A549 (cell line): ENCODE results near the gene GDA. TPM values are rescaled to one million over a fixed set of nuclear protein-coding genes. Genes with fewer than 3 reads are reported as not detected.

Experiments
- ATAC-seq, 2 experiments: fragments of 200-7000 bp in 1 of 2; fragments of >200 bp in 1 of 2; cut with Nextera tagmentation in 1 of 2; cut with Tn5 transposase in 1 of 2; 3 replicates each; pipeline versions ENCODE4 v1.8.0 to v1.9.1; 2018 to 2020; ENCODE audit warnings: mild to moderate bottlenecking in 1 of 2, moderate library complexity in 1 of 2
- CTCF ChIA-PET: fragments of 300-600 bp; sonication (Branson Sonifier 250); formaldehyde crosslinking; extraction: SDS; loops from one replicate; lab custom pipeline; 2021; ENCODE audit warnings: antibody characterized with exemption, inconsistent platforms; lab: Yijun Ruan, JAX
- POLR2A ChIA-PET: fragments of 350-600 bp; formaldehyde crosslinking; extraction: SDS; loops from one replicate; lab custom pipeline; 2021; ENCODE audit warnings: antibody characterized with exemption, inconsistent platforms; lab: Yijun Ruan, JAX
- DNase-seq, 2 experiments: peaks; one replicate each; pipeline versions ENCODE4 v3.0.0 to v3.0.0-alpha.2; 2011 to 2016; ENCODE audit warnings: low read depth in 1 of 2, low spot score in 1 of 2
- FAIRE-seq: peaks from 2 replicates; lab custom pipeline; 2011; peaks lifted over from hg19 to GRCh38; lab: Jason Lieb, UNC
- H3K27ac ChIP-seq, 2 experiments: fragments of >200 bp; sonication (Bioruptor Twin); formaldehyde crosslinking; 3 replicates each; pipeline ENCODE4 v1.5.1; 2016 to 2017
- H3K4me1 ChIP-seq: fragments of >200 bp; sonication (Bioruptor Twin); formaldehyde crosslinking; 3 replicates; pipeline ENCODE4 v1.6.1; 2016
- H3K4me2 ChIP-seq: fragments of >200 bp; sonication (Bioruptor Twin); formaldehyde crosslinking; 3 replicates; pipeline ENCODE4 v1.6.1; 2016
- H3K4me3 ChIP-seq: fragments of >200 bp; sonication (Bioruptor Twin); formaldehyde crosslinking; 3 replicates; pipeline ENCODE4 v1.5.1; 2016
- H3K9me3 ChIP-seq: fragments of >200 bp; sonication (Bioruptor Twin); formaldehyde crosslinking; 3 replicates; pipeline ENCODE4 v1.6.1; 2016
- BHLHE40 ChIP-seq: IDR thresholded peaks from 2 replicates; pipeline ENCODE4 v1.6.1; 2012; ENCODE audit warnings: low read depth, low read length, inconsistent platforms
- CBX8 ChIP-seq: fragments of 200-600 bp; sonication (generic); IDR thresholded peaks from 2 replicates; pipeline ENCODE4 v1.6.1; 2016
- CHD2 ChIP-seq: fragments of 150-350 bp; IDR thresholded peaks from 2 replicates; pipeline ENCODE4 v1.6.1; 2014; ENCODE audit warnings: low read length; ENCODE audit not compliant: partially characterized antibody
- FOSB ChIP-seq: fragments of 250-450 bp; sonication (Bioruptor Pico); IDR thresholded peaks from 2 replicates; pipeline ENCODE4 v1.5.0; 2020; ENCODE audit warnings: mild to moderate bottlenecking, moderate library complexity
- FOXS1 ChIP-seq: fragments of 250-450 bp; sonication (Bioruptor Pico); IDR thresholded peaks from 2 replicates; pipeline ENCODE4 v1.5.0; 2020; ENCODE audit warnings: mild to moderate bottlenecking, moderate library complexity
- GATA3 ChIP-seq: IDR thresholded peaks from 2 replicates; pipeline ENCODE4 v1.6.1; 2012; ENCODE audit warnings: borderline replicate concordance
- HOXA7 ChIP-seq: fragments of 250-450 bp; sonication (Bioruptor Pico); IDR thresholded peaks from 2 replicates; pipeline ENCODE4 v1.5.0; 2020; ENCODE audit warnings: mild to moderate bottlenecking, moderate library complexity
- HOXB13 ChIP-seq: fragments of 250-450 bp; sonication (Bioruptor Pico); IDR thresholded peaks from 2 replicates; pipeline ENCODE4 v1.5.0; 2020; ENCODE audit warnings: low read depth, mild to moderate bottlenecking, moderate library complexity
- HOXB5 ChIP-seq: fragments of 250-450 bp; sonication (Bioruptor Pico); IDR thresholded peaks from 2 replicates; pipeline ENCODE4 v1.5.0; 2020; ENCODE audit warnings: mild to moderate bottlenecking, moderate library complexity
- JUN ChIP-seq, 2 experiments: fragments of >200 bp; sonication (Bioruptor Twin); formaldehyde crosslinking; IDR thresholded peaks; 2 replicates in 1 of 2; 3 replicates in 1 of 2; pipeline ENCODE4 v1.6.1; 2016 to 2017
- KDM5A ChIP-seq: fragments of 200-600 bp; sonication (generic); IDR thresholded peaks from 2 replicates; pipeline ENCODE4 v1.6.1; 2016; ENCODE audit warnings: antibody characterized with exemption, mild to moderate bottlenecking
- MAFK ChIP-seq: fragments of 450-650 bp; IDR thresholded peaks from 2 replicates; pipeline ENCODE4 v1.6.1; 2014; ENCODE audit not compliant: partially characterized antibody
- MYC ChIP-seq: IDR thresholded peaks from 2 replicates; pipeline ENCODE4 v1.6.1; 2012; ENCODE audit warnings: mild to moderate bottlenecking, inconsistent platforms, low read length, improper control_type of control experiment, borderline replicate concordance
- NFE2L2 ChIP-seq: fragments of 150-350 bp; conservative IDR thresholded peaks from 2 replicates; pipeline ENCODE4 v1.6.1; 2014; ENCODE audit warnings: low read length
- NR3C1 ChIP-seq: fragments of >200 bp; sonication (Bioruptor Twin); formaldehyde crosslinking; IDR thresholded peaks from 3 replicates; pipeline ENCODE4 v1.6.1; 2017
- PHF8 ChIP-seq: fragments of 200-600 bp; sonication (generic); IDR thresholded peaks from 2 replicates; pipeline ENCODE4 v1.6.1; 2016; ENCODE audit warnings: low read depth, mild to moderate bottlenecking, antibody characterized with exemption, moderate library complexity, borderline replicate concordance
- RAD21 ChIP-seq, 2 experiments: fragments of >200 bp in 1 of 2; sonication (Bioruptor Twin) in 1 of 2; formaldehyde crosslinking in 1 of 2; IDR thresholded peaks in 1 of 2; conservative IDR thresholded peaks in 1 of 2; 2 replicates in 1 of 2; 3 replicates in 1 of 2; pipeline ENCODE4 v1.6.1; 2012 to 2018; ENCODE audit warnings: inconsistent platforms in 1 of 2
- RFX5 ChIP-seq: fragments of 450-650 bp; IDR thresholded peaks from 2 replicates; pipeline ENCODE4 v1.7.1; 2014; ENCODE audit warnings: antibody characterized with exemption, mild to moderate bottlenecking, moderate library complexity
- RNF2 ChIP-seq: fragments of 200-600 bp; sonication (generic); IDR thresholded peaks from 2 replicates; pipeline ENCODE4 v1.6.1; 2016; ENCODE audit warnings: low read depth, mild to moderate bottlenecking, antibody characterized with exemption, moderate library complexity, borderline replicate concordance
- SMC3 ChIP-seq: fragments of >200 bp; sonication (Bioruptor Twin); formaldehyde crosslinking; IDR thresholded peaks from 3 replicates; pipeline ENCODE4 v1.6.1; 2018; ENCODE audit warnings: inconsistent platforms
- TFCP2L1 ChIP-seq: fragments of 250-450 bp; sonication (Bioruptor Pico); IDR thresholded peaks from 2 replicates; pipeline ENCODE4 v1.5.0; 2021; ENCODE audit warnings: mild to moderate bottlenecking
- ZC3H11A ChIP-seq: fragments of 450-650 bp; IDR thresholded peaks from 2 replicates; pipeline ENCODE4 v1.6.1; 2014; ENCODE audit warnings: antibody characterized with exemption, mild to moderate bottlenecking
- WGBS: methylation state at CpG from one replicate; pipeline ENCODE4 v1.1.6; 2017; ENCODE audit errors: missing lambda C conversion rate; 5-methylcytosine and 5-hydroxymethylcytosine counted together
- polyA plus RNA-seq, 4 experiments: library from polyadenylated mRNA; depleted of rRNA in 3 of 4; stranded (reverse); fragments of >200 nt; fragmentation: RNase III in 1 of 4; extraction: RNeasy Plus Mini Kit Qiagen cat#74134 plus additional on column Dnase treatment in 1 of 4; gene quantifications; 2 replicates in 3 of 4; 3 replicates in 1 of 4; pipeline ENCODE4 v1.2.3, GENCODE V29; 2011 to 2017
- TF ChIP-seq, protein P1 (sequence below): fragments of >200 bp; sonication (Bioruptor Twin); formaldehyde crosslinking; IDR thresholded peaks from 3 replicates; pipeline ENCODE4 v1.5.1; 2016
- TF ChIP-seq, protein P2 (sequence below): IDR thresholded peaks from 2 replicates; pipeline ENCODE4 v1.6.1; 2012
- TF ChIP-seq, protein P3 (sequence below): fragments of >200 bp; sonication (Bioruptor Twin); formaldehyde crosslinking; IDR thresholded peaks from 2 replicates; pipeline ENCODE4 v1.6.1; 2016

Gene GDA
- polyA plus RNA-seq, 2 of the 4 experiments (the other 2 are of a cell fraction) = 0.23 to 1.2 TPM

DNA sequence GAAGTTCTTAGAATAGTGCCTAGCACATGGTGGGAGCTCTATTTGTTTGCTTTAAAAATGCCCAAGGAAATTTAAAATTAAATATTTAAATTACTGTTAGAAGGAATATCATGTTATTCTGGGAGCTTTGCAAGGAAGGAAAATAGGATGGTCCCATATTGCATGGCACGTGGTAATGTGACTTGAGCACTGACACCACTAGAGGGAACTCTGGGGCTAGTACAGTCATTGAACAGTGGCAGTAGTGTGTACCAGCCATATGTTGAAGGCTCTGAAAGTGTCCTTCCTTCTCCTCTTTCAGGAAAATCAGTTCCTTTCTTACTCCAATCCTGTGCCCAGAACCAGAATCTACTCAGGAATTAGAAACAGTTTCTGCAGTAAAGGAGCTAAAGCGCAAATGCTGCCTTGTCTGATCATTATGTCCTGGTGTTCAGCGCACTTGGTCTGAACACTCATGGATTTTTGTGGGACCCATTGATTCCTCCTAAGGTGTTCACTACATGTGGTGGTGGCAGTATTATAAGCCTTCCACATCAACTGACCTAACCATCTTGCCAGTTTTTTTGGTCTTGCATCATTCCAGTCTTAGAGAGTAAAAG is 54.1 kb downstream of the GDA start:
- DNase-seq (peak; percentile 64 to 70), ATAC-seq (peak; percentile 98 to 99), FAIRE-seq (peak; percentile 77)
- H3K4me2 ChIP-seq = no peak overlapping the region
- ChIA-PET CTCF (interaction anchor here (0.6 to 3.6 kb wide), 32 partner anchors 10 to 894 kb away, joined by 3 to 37 read pairs (median 4); no protein-coding TSS in a partner anchor), POLR2A (no interaction called here)
- peaks cover 6% of the 10 kb centered on the region; the same call in 2 of the 3 replicates for H3K4me1 ChIP-seq
- no peak for TF ChIP-seq MYC
- TF ChIP-seq RAD21 (conservative IDR thresholded peaks at IDR 0.05 in 1 of 2, IDR thresholded peaks at IDR 0.05 in 1 of 2) = peak; percentile 73 to 81
- peak; percentile 76 for TF ChIP-seq SMC3
- TF ChIP-seq, protein P1, sequence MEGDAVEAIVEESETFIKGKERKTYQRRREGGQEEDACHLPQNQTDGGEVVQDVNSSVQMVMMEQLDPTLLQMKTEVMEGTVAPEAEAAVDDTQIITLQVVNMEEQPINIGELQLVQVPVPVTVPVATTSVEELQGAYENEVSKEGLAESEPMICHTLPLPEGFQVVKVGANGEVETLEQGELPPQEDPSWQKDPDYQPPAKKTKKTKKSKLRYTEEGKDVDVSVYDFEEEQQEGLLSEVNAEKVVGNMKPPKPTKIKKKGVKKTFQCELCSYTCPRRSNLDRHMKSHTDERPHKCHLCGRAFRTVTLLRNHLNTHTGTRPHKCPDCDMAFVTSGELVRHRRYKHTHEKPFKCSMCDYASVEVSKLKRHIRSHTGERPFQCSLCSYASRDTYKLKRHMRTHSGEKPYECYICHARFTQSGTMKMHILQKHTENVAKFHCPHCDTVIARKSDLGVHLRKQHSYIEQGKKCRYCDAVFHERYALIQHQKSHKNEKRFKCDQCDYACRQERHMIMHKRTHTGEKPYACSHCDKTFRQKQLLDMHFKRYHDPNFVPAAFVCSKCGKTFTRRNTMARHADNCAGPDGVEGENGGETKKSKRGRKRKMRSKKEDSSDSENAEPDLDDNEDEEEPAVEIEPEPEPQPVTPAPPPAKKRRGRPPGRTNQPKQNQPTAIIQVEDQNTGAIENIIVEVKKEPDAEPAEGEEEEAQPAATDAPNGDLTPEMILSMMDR = peak; percentile 73
- TF ChIP-seq, protein P2, sequence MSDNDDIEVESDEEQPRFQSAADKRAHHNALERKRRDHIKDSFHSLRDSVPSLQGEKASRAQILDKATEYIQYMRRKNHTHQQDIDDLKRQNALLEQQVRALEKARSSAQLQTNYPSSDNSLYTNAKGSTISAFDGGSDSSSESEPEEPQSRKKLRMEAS = peak; percentile 75
- H3K4me3 ChIP-seq = no peak overlapping the region
- no peaks in the 10 kb centered on the region for H3K9me3 ChIP-seq
- H3K27ac ChIP-seq = no peak overlapping the region
- 62% methylated on average over 3 of the region's 3 CpGs for WGBS

DNA sequence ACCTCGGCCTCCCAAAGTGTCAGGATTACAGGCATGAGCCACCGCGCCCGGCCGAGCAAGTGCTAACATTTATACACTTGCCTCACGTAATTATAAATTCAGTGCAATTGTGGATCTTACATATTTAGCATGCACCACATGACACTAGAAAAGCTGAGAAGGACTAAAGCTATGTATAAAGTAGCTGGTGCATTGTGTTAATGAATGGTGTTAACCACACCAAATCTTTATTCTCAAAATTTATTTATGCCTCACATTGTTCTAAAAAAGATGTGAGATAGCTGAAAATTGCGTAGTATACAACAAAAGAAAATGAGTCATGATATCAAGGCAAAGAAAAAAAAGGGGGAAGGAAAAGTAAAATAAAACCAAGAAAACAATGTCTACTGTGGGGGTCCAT is 54.8 kb downstream of the GDA start:
- H3K4me2 ChIP-seq = no peak overlapping the region
- H3K4me1 ChIP-seq = peaks cover 6% of the 10 kb centered on the region; the same call in 2 of the 3 replicates
- no peak for ATAC-seq
- TF ChIP-seq MAFK (no peak), CHD2 (no peak), GATA3 (no peak), BHLHE40 (no peak), RNF2 (no peak), HOXB13 (CRISPR knock-in tag) (no peak), FOSB (CRISPR knock-in tag) (no peak), NFE2L2 (no peak), HOXA7 (CRISPR knock-in tag) (no peak), ZC3H11A (no peak), RFX5 (no peak), PHF8 (no peak), FOXS1 (no peak), HOXB5 (no peak), JUN (IDR thresholded peaks at IDR 0.05) (no peak), KDM5A (no peak), TFCP2L1 (no peak), CBX8 (no peak), NR3C1 (no peak)
- TF ChIP-seq, protein P3, sequence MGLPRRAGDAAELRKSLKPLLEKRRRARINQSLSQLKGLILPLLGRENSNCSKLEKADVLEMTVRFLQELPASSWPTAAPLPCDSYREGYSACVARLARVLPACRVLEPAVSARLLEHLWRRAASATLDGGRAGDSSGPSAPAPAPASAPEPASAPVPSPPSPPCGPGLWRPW = no peak
- TF ChIP-seq, all 56 proteins: peak for 0
- no peak for DNase-seq
- no peak overlapping the region for H3K27ac ChIP-seq
- H3K9me3 ChIP-seq = no peaks in the 10 kb centered on the region
- POLR2A ChIA-PET = no interaction called here
- H3K4me3 ChIP-seq = no peak overlapping the region
- CTCF ChIA-PET = interaction anchor here (0.7 to 3.6 kb wide), 20 partner anchors 9 to 697 kb away, joined by 3 to 37 read pairs (median 4); no protein-coding TSS in a partner anchor
- FAIRE-seq = no peak
- WGBS = 77% methylated on average over 7 of the region's 7 CpGs
